Smooth muscle cell (in vitro differentiated cells): Measurements from ENCODE around the gene PTPRM. TPM values are rescaled to one million over a fixed set of nuclear protein-coding genes. Genes with fewer than 3 reads are reported as not detected.

ENCODE experiments used
- DNase-seq: peaks from one replicate; lab custom pipeline; 2025; ENCODE audit not compliant: unreplicated experiment; lab: John Stamatoyannopoulos, UW
- H2AFZ ChIP-seq: fragments of 200-600 bp; sonication (generic); 2 replicates; pipeline ENCODE4 v1.6.0; 2016; ENCODE audit warnings: antibody characterized with exemption, low read depth, mild to moderate bottlenecking
- H3F3A ChIP-seq: fragments of 200-600 bp; sonication (generic); 2 replicates; pipeline ENCODE4 v1.6.0; 2017; ENCODE audit warnings: antibody characterized with exemption, low read depth
- H3K27ac ChIP-seq: fragments of 200-600 bp; sonication (generic); 2 replicates; pipeline ENCODE4 v1.5.1; 2016; ENCODE audit warnings: low read depth, mild to moderate bottlenecking
- H3K27me3 ChIP-seq: fragments of 200-600 bp; sonication (generic); 2 replicates; pipeline ENCODE4 v1.6.1; 2016; ENCODE audit warnings: low read depth, mild to moderate bottlenecking
- H3K36me3 ChIP-seq: fragments of 200-600 bp; sonication (generic); 2 replicates; pipeline ENCODE4 v1.5.1; 2016; ENCODE audit warnings: low read depth
- H3K4me1 ChIP-seq: fragments of 200-600 bp; sonication (generic); 2 replicates; pipeline ENCODE4 v1.5.1; 2016; ENCODE audit warnings: low read depth
- H3K4me2 ChIP-seq: fragments of 200-600 bp; sonication (generic); 2 replicates; pipeline ENCODE4 v1.6.0; 2016; ENCODE audit warnings: mild to moderate bottlenecking
- H3K4me3 ChIP-seq: fragments of 200-600 bp; sonication (generic); 2 replicates; pipeline ENCODE4 v1.5.1; 2016; ENCODE audit warnings: mild to moderate bottlenecking
- H3K79me2 ChIP-seq: fragments of 200-600 bp; sonication (generic); 2 replicates; pipeline ENCODE4 v1.6.0; 2016; ENCODE audit warnings: low read depth, mild to moderate bottlenecking
- H3K9ac ChIP-seq: fragments of 200-600 bp; sonication (generic); 2 replicates; pipeline ENCODE4 v1.6.0; 2016; ENCODE audit warnings: low read depth
- H3K9me3 ChIP-seq: fragments of 200-600 bp; sonication (generic); replicated peaks from 2 replicates; pipeline ENCODE4 v1.5.1; 2016; ENCODE audit warnings: low read depth
- H4K20me1 ChIP-seq: fragments of 200-600 bp; sonication (generic); 2 replicates; pipeline ENCODE4 v1.6.0; 2016; ENCODE audit warnings: low read depth
- WGBS: methylation state at CpG from one replicate; pipeline ENCODE4 v1.1.7; 2016; ENCODE audit warnings: low lambda C conversion rate; 5-methylcytosine and 5-hydroxymethylcytosine counted together
- polyA plus RNA-seq: library from polyadenylated mRNA; unstranded; fragments of >200 nt; fragmentation: Nextera tagmentation; extraction: Ambion mirVana; gene quantifications from 2 replicates; pipeline ENCODE4 v1.2.1, GENCODE V29; 2016
- total RNA-seq: library from RNA; depleted of rRNA; stranded (reverse); fragments of >200 nt; gene quantifications from 2 replicates; pipeline ENCODE4 v1.2.3, GENCODE V29; 2014
- TF ChIP-seq, protein P1 (sequence below): fragments of 200-600 bp; sonication (generic); IDR thresholded peaks from 2 replicates; pipeline ENCODE4 v1.5.1; 2017; ENCODE audit warnings: borderline replicate concordance, mild to moderate bottlenecking, antibody characterized with exemption; ENCODE audit not compliant: insufficient read depth, poor library complexity, severe bottlenecking

The PTPRM gene
- total and polyA plus RNA-seq, 2 experiments from 2014 or later = 57.5 to 115 TPM

DNA sequence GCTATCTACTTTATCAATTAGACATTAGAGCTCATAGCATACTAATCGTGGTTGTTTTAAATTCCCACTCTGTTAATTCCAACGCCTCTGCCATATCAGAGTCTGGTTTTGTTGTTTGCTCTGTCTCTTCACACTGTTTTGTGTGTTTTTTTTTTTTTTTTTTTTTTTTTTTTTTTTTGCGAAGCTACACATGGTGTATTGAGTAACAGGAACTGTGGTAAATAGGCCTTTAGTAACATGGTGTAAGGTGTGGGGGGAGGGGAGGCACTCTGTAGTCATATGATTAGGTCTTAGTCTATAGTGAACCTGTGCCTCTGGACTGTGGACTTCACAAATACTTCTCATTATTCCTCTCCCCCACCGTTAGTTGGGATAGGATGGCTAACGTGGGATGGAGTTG, 671.4 kb downstream of the PTPRM start:
- Histone ChIP-seq H3K27ac (no peak overlapping the region), H4K20me1 (no peaks in the 10 kb centered on the region), H3K36me3 (no peaks in the 10 kb centered on the region), H3K4me2 (no peak overlapping the region), H3K27me3 (no peaks in the 10 kb centered on the region), H3F3A (no peaks in the 10 kb centered on the region), H3K4me1 (no peaks in the 10 kb centered on the region), H3K9me3 (no peaks in the 10 kb centered on the region), H3K4me3 (no peak overlapping the region), H3K9ac (no peak overlapping the region), H3K79me2 (no peaks in the 10 kb centered on the region), H2AFZ (no peak overlapping the region)
- no peak for DNase-seq
- 93% methylated on average over 5 of the region's 5 CpGs for WGBS
- TF ChIP-seq, protein P1, sequence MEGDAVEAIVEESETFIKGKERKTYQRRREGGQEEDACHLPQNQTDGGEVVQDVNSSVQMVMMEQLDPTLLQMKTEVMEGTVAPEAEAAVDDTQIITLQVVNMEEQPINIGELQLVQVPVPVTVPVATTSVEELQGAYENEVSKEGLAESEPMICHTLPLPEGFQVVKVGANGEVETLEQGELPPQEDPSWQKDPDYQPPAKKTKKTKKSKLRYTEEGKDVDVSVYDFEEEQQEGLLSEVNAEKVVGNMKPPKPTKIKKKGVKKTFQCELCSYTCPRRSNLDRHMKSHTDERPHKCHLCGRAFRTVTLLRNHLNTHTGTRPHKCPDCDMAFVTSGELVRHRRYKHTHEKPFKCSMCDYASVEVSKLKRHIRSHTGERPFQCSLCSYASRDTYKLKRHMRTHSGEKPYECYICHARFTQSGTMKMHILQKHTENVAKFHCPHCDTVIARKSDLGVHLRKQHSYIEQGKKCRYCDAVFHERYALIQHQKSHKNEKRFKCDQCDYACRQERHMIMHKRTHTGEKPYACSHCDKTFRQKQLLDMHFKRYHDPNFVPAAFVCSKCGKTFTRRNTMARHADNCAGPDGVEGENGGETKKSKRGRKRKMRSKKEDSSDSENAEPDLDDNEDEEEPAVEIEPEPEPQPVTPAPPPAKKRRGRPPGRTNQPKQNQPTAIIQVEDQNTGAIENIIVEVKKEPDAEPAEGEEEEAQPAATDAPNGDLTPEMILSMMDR = no peak

DNA sequence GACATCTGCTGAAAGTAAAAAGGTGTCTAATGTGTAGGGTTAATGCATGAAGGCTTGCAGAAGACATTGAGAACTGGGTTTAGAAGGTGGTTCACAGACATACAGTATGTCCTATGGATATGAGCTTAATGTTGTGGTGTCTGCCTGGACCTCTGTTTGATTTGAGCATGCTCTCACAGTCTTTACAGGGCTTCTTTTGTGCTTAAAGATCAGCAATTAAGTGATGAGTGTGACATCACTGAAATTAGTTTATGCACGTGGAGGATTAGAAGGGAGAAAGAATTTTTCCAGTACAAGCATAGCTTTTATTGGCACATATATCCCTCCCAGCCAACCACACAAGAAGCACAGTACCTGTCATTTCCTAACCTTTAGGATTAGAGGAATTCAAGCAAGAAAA, 674.6 kb downstream of the PTPRM start:
- no peaks in the 10 kb centered on the region for H3K27me3 ChIP-seq
- H3K36me3 ChIP-seq = peaks cover 8% of the 10 kb centered on the region
- H3K4me1 ChIP-seq = no peaks in the 10 kb centered on the region
- no peak overlapping the region for H3K27ac ChIP-seq
- DNase-seq = no peak
- no peak overlapping the region for H3K9ac ChIP-seq
- TF ChIP-seq, protein P1 = no peak
- H3K4me2 ChIP-seq = no peak overlapping the region
- H3K9me3 ChIP-seq = no peaks in the 10 kb centered on the region
- H3F3A ChIP-seq = no peaks in the 10 kb centered on the region
- H2AFZ ChIP-seq = no peak overlapping the region
- no peak overlapping the region for H3K4me3 ChIP-seq
- H4K20me1 ChIP-seq = no peaks in the 10 kb centered on the region
- 29% methylated on average over 1 of the region's 1 CpG for WGBS
- no peaks in the 10 kb centered on the region for H3K79me2 ChIP-seq

DNA sequence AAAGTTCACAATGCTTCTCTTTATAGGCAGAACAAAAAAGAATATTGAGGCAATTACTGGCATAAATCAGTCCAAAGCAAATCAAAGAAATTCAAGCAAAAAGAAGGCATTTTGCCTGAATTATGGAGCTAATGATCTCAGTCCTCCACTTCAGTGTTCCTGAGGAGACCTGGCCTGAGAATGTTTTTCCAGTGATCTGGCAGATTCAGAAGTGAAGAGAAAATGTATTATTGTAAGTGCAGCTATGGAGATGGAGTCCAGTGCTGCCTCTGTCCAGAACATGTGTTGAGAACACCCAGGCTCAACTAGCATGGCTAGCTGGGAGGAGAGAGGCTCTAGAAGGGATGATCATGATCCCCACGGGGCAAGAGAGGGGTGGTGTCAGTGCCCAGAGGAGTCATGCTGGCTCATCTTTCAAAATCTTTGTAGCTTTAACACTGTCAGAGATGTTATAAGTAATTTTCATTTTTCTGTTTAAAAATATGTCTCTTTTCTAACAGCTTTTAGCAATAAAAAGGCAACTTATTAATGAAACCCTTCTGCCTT, 675.1 kb downstream of the PTPRM start:
- Histone ChIP-seq H3K27me3 (no peaks in the 10 kb centered on the region), H3K27ac (no peak overlapping the region), H3K36me3 (peaks cover 8% of the 10 kb centered on the region), H3K9ac (no peak overlapping the region), H3F3A (no peaks in the 10 kb centered on the region), H3K4me3 (no peak overlapping the region), H3K79me2 (no peaks in the 10 kb centered on the region), H3K4me2 (no peak overlapping the region), H3K9me3 (no peaks in the 10 kb centered on the region), H4K20me1 (no peaks in the 10 kb centered on the region), H3K4me1 (no peaks in the 10 kb centered on the region), H2AFZ (no peak overlapping the region)
- DNase-seq = no peak
- WGBS = 68% methylated on average over 1 of the region's 1 CpG
- TF ChIP-seq, protein P1 = no peak

DNA sequence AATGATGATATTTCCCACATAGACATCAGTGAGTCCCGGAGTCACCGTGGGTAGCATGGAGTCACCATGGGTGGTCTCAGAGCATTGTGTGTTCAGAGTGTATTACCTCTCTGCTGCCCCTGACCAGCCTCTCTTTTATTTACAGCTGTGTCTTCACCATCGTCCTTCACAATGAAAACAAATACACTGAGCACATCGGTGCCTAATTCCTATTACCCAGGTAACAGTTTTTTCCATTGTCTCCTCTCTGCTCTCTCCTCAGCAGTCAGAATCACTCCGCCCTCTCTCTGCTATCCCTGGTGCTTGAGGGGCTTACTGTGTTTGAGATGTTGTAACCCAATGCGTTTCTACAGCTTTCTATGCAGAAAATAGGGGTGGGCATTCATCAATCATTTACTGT, 680.6 kb downstream of the PTPRM start:
- TF ChIP-seq, protein P1 = no peak
- Histone ChIP-seq H3K27me3 (no peaks in the 10 kb centered on the region), H3K4me1 (peaks cover 4% of the 10 kb centered on the region), H2AFZ (no peak overlapping the region), H3F3A (no peaks in the 10 kb centered on the region), H4K20me1 (no peaks in the 10 kb centered on the region), H3K27ac (no peak overlapping the region), H3K36me3 (peaks cover 8% of the 10 kb centered on the region), H3K9me3 (no peaks in the 10 kb centered on the region), H3K79me2 (no peaks in the 10 kb centered on the region), H3K9ac (no peak overlapping the region), H3K4me2 (no peak overlapping the region), H3K4me3 (no peak overlapping the region)
- 89% methylated on average over 6 of the region's 6 CpGs for WGBS
- DNase-seq = no peak
